Nasal cavity respiratory epithelium epithelial cell of viscerocranial mucosa (primary cell): ENCODE data around the gene DBET. TPM values are rescaled to one million over a fixed set of nuclear protein-coding genes. Genes with fewer than 3 reads are reported as not detected.

Experiments used
- total RNA-seq: library from RNA; depleted of rRNA; stranded (reverse); fragments of >200 nt; gene quantifications from 2 replicates; pipeline ENCODE4 v1.2.3, GENCODE V29; 2014

DBET gene
- total RNA-seq, result not detected in 2 replicates

DNA sequence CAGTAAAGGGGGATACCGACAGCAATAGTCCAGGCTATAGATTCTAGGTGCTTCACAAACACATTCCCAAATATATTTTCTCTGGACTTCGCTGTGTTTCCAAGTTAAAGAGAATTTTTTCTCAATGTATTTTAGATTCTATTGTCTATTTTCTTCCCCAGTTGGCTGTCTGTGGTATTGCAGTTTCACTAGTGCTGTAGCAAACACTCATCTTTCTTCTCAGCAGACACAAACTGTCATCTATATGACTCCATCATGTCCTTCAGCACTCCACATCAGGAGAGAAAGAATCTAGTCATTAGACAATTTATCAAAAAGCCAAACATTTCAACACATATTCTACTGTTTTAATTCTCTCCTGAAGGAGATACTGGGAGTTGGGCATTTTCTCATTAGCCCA lies at the start of gene DBET:
TSS of gene DBET (plus strand) at position 161 of the 400 bp plus-strand sequence.

DNA sequence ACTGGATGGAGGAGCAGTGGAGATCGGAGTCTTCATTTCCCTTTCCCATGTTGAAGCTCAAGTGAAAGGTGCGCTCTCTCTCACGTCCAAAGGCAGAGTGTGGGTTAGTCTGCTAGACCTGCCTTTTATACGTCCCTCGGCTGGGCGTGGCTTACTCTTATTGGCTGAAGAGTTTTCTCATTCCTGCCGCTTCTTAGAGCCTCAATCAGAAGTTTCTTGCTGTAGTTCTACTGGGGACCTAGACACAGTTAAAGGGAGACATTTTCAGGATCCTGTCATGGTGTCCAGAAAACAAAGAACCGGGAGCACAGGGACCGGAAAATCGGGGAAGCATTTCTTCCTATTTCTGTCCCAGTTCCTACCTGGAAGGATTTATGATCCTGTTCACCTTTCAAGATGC lies 37.1 kb upstream of the DBET start, which contains the start of gene FRG2:
TSS of gene FRG2 (minus strand) at position 101 of the 400 bp plus-strand sequence. CDS start at position 49, 52 bp downstream.

Other genes with a start within 250 kb of the DBET start
- gene FRG1, start 123.6 kb upstream of the DBET start, total RNA-seq, result 18.8 and 21.0 TPM in 2 replicates
- gene FRG2, start 37.2 kb upstream of the DBET start, total RNA-seq, result not detected in 2 replicates
- not detected in 2 replicates for gene DUX4, start 109.3 kb downstream of the DBET start, total RNA-seq